T-cell (primary cell): ENCODE measurements around the gene ADAMTSL2. TPM values are rescaled to one million over a fixed set of nuclear protein-coding genes. Genes with fewer than 3 reads are reported as not detected.

Experiments
- ATAC-seq, 4 experiments: fragments of 200-7000 bp in 3 of 4; fragments of 150-1000 bp in 1 of 4; cut with Tn5 transposase; replicated peaks in 1 of 4; 1 replicate in 3 of 4; 2 replicates in 1 of 4; pipeline ENCODE4 v1.10.0; 2021; ENCODE audit warnings: moderate library complexity in 3 of 4, mild to moderate bottlenecking in 2 of 4, moderate number of reproducible peaks in 1 of 4
- CTCF ChIA-PET, 2 donors: fragments of 300-600 bp; sonication (Branson Sonifier 250); formaldehyde crosslinking; loops; one replicate each; lab custom pipeline; 2022; ENCODE audit warnings: antibody characterized with exemption in 2 of 2; lab: Charles Lee
- POLR2A ChIA-PET, 2 donors: fragments of 300-600 bp; sonication (Branson Sonifier 250); formaldehyde crosslinking; loops; one replicate each; lab custom pipeline; 2022; ENCODE audit warnings: antibody characterized with exemption in 2 of 2; lab: Charles Lee
- DNase-seq, 35 experiments: peaks; one replicate each; pipeline versions ENCODE4 v3.0.0 to v3.0.0-alpha.2; 2013 to 2023
- H3K27ac ChIP-seq: one replicate; pipeline ENCODE4 v1.5.1; 2013; ENCODE audit warnings: low read length
- H3K27me3 ChIP-seq, 2 experiments: replicated peaks in 1 of 2; 1 replicate in 1 of 2; 2 replicates in 1 of 2; pipeline versions ENCODE4 v1.6.1 to v1.7.0; 2013; ENCODE audit warnings: low read length in 1 of 2, mixed read lengths in 1 of 2; ENCODE audit not compliant: control insufficient read depth in 2 of 2, insufficient read depth in 2 of 2; ENCODE audit errors: extremely low read depth in 1 of 2
- H3K36me3 ChIP-seq, 2 donors: 1 replicate in 1 of 2; 2 replicates in 1 of 2; pipeline versions ENCODE4 v1.6.1 to v1.7.0; 2013; ENCODE audit warnings: low read length in 1 of 2; ENCODE audit not compliant: control insufficient read depth in 2 of 2, insufficient read depth in 1 of 2; ENCODE audit errors: extremely low read depth in 1 of 2
- H3K4me1 ChIP-seq, 2 experiments: 1 replicate in 1 of 2; 2 replicates in 1 of 2; pipeline versions ENCODE4 v1.6.1 to v1.7.0; 2013; ENCODE audit warnings: low read length in 2 of 2, mixed read lengths in 1 of 2; ENCODE audit not compliant: insufficient read depth in 2 of 2, control insufficient read depth in 1 of 2; ENCODE audit errors: extremely low read depth in 1 of 2
- H3K4me3 ChIP-seq, 2 donors: 1 replicate in 1 of 2; 2 replicates in 1 of 2; pipeline versions ENCODE4 v1.5.1 to v1.7.0; 2013; ENCODE audit warnings: mild to moderate bottlenecking in 2 of 2, low read length in 1 of 2, moderate library complexity in 1 of 2; ENCODE audit not compliant: control insufficient read depth in 1 of 2; ENCODE audit errors: extremely low read depth in 1 of 2
- H3K9me3 ChIP-seq: 2 replicates; pipeline ENCODE4 v1.7.0; 2013
- H3K27ac Mint-ChIP-seq, 2 donors: one replicate each; pipeline ENCODE4 v1.8.0; 2020 to 2021; ENCODE audit warnings: mild to moderate bottlenecking in 2 of 2, mixed read lengths in 2 of 2
- H3K27me3 Mint-ChIP-seq, 2 donors: one replicate each; pipeline ENCODE4 v1.8.0; 2021 to 2022; ENCODE audit warnings: mixed read lengths in 2 of 2
- H3K36me3 Mint-ChIP-seq: one replicate; pipeline ENCODE4 v1.8.0; 2021; ENCODE audit warnings: mixed read lengths
- H3K4me1 Mint-ChIP-seq, 3 donors: one replicate each; pipeline ENCODE4 v1.8.0; 2020 to 2022; ENCODE audit warnings: mixed read lengths in 3 of 3, mild to moderate bottlenecking in 1 of 3
- H3K4me3 Mint-ChIP-seq, 3 donors: one replicate each; pipeline ENCODE4 v1.8.0; 2020 to 2022; ENCODE audit warnings: mild to moderate bottlenecking in 3 of 3, mixed read lengths in 3 of 3, moderate library complexity in 3 of 3
- H3K9me3 Mint-ChIP-seq, 3 donors: one replicate each; pipeline ENCODE4 v1.8.0; 2020 to 2022; ENCODE audit warnings: mixed read lengths in 3 of 3
- WGBS: methylation state at CpG from one replicate; pipeline ENCODE4 v1.1.5; 2013; ENCODE audit warnings: missing lambda C conversion rate; ENCODE audit not compliant: insufficient coverage; 5-methylcytosine and 5-hydroxymethylcytosine counted together
- total RNA-seq, 35 experiments: library from RNA in 6 of 35; stranded (reverse) in 6 of 35; fragments of 120-200 nt in 1 of 35; gene quantifications; one replicate each; pipeline versions ENCODE4 v1.2.1 to v1.2.4 and lab custom pipeline; 2013 to 2026

ADAMTSL2 gene
- total RNA-seq, 5 donors from 2014 or later (not counting 1 experiment from before 2014, with no cell fraction given): 0.16 to 0.76 (median 0.53) TPM

- peaks cover under 1 to 6% (median 5%) of the 10 kb centered on the region in 3 donors for H3K4me1 Mint-ChIP-seq
- WGBS: 52% methylated on average over 13 of the region's 19 CpGs
- no peaks in the 10 kb centered on the region for H3K9me3 Mint-ChIP-seq
- Histone ChIP-seq H3K27ac (no peak overlapping the region), H3K27me3 (peaks cover 0 to 66% of the 10 kb centered on the region in 2 experiments), H3K36me3 (no peaks in the 10 kb centered on the region), H3K4me1 (peaks cover 5 to 14% of the 10 kb centered on the region in 2 experiments), H3K9me3 (no peaks in the 10 kb centered on the region), H3K4me3 (no peak overlapping the region)
- H3K36me3 Mint-ChIP-seq: no peaks in the 10 kb centered on the region
- ATAC-seq (no peak), DNase-seq (peak in 25 of 35 experiments; percentile 6 to 64 (median 21))
- H3K27me3 Mint-ChIP-seq: peaks cover 4 to 17% of the 10 kb centered on the region in 2 donors
- no peak overlapping the region for H3K4me3 Mint-ChIP-seq
- ChIA-PET CTCF (interaction anchor here in 1 of 2 donors (1.7 kb wide), 1 partner anchor 16 kb away, joined by 3 read pairs; no protein-coding TSS in a partner anchor), POLR2A (no interaction called here)
- no peak overlapping the region for H3K27ac Mint-ChIP-seq
These were observed 55.1 kb downstream of the ADAMTSL2 start for GRCh38 chr9:133589454-133590227.

GRCh38 chr9:133590231-133590855 is 55.8 kb downstream of the ADAMTSL2 start:
- Histone ChIP-seq H3K9me3 (no peaks in the 10 kb centered on the region), H3K27me3 (peaks cover 0 to 66% of the 10 kb centered on the region in 2 experiments), H3K4me1 (peaks cover 3 to 7% of the 10 kb centered on the region in 2 experiments), H3K4me3 (no peak overlapping the region), H3K36me3 (no peaks in the 10 kb centered on the region), H3K27ac (no peak overlapping the region)
- no peak overlapping the region for H3K4me3 Mint-ChIP-seq
- no peak for DNase-seq
- ChIA-PET POLR2A (no interaction called here), CTCF (interaction anchor here in 1 of 2 donors (0.6 to 1.7 kb wide), 2 partner anchors 15 to 426 kb away, joined by 3 read pairs; no protein-coding TSS in a partner anchor)
- no peaks in the 10 kb centered on the region for H3K36me3 Mint-ChIP-seq
- 81% methylated on average over 19 of the region's 20 CpGs for WGBS
- no peak overlapping the region for H3K27ac Mint-ChIP-seq
- H3K27me3 Mint-ChIP-seq: peaks cover 2 to 12% of the 10 kb centered on the region in 2 donors
- H3K4me1 Mint-ChIP-seq: peaks cover 0 to 3% (median 3%) of the 10 kb centered on the region in 3 donors
- ATAC-seq: no peak
- H3K9me3 Mint-ChIP-seq: no peaks in the 10 kb centered on the region

GRCh38 chr9:133591116-133591910 is 56.8 kb downstream of the ADAMTSL2 start:
- H3K36me3 Mint-ChIP-seq: no peaks in the 10 kb centered on the region
- no peaks in the 10 kb centered on the region for H3K9me3 Mint-ChIP-seq
- H3K4me3 ChIP-seq: no peak overlapping the region
- DNase-seq (no peak), ATAC-seq (no peak)
- H3K4me1 ChIP-seq: no peaks in the 10 kb centered on the region
- ChIA-PET POLR2A (no interaction called here), CTCF (no interaction called here)
- no peaks in the 10 kb centered on the region for H3K9me3 ChIP-seq
- peaks cover 0 to 65% of the 10 kb centered on the region in 2 experiments for H3K27me3 ChIP-seq
- no peak overlapping the region for H3K27ac Mint-ChIP-seq
- WGBS: 88% methylated on average over 14 of the region's 17 CpGs
- H3K27me3 Mint-ChIP-seq: peaks cover 4 to 7% of the 10 kb centered on the region in 2 donors
- H3K4me3 Mint-ChIP-seq: no peak overlapping the region
- H3K4me1 Mint-ChIP-seq: no peaks in the 10 kb centered on the region
- H3K27ac ChIP-seq: no peak overlapping the region
- no peaks in the 10 kb centered on the region for H3K36me3 ChIP-seq

GRCh38 chr9:133591985-133592384 is 57.5 kb downstream of the ADAMTSL2 start:
- Mint-ChIP-seq H3K27me3 (peaks cover 4 to 7% of the 10 kb centered on the region in 2 donors), H3K4me1 (no peaks in the 10 kb centered on the region), H3K36me3 (no peaks in the 10 kb centered on the region), H3K27ac (no peak overlapping the region), H3K9me3 (peaks cover 2% of the 10 kb centered on the region in 3 donors), H3K4me3 (no peak overlapping the region)
- DNase-seq (no peak), ATAC-seq (no peak)
- WGBS: 78% methylated on average over 10 of the region's 10 CpGs
- ChIA-PET POLR2A (no interaction called here), CTCF (no interaction called here)
- Histone ChIP-seq H3K4me3 (no peak overlapping the region), H3K27ac (no peak overlapping the region), H3K36me3 (no peaks in the 10 kb centered on the region), H3K9me3 (no peaks in the 10 kb centered on the region), H3K4me1 (no peaks in the 10 kb centered on the region), H3K27me3 (peaks cover 0 to 61% of the 10 kb centered on the region in 2 experiments)

DNA sequence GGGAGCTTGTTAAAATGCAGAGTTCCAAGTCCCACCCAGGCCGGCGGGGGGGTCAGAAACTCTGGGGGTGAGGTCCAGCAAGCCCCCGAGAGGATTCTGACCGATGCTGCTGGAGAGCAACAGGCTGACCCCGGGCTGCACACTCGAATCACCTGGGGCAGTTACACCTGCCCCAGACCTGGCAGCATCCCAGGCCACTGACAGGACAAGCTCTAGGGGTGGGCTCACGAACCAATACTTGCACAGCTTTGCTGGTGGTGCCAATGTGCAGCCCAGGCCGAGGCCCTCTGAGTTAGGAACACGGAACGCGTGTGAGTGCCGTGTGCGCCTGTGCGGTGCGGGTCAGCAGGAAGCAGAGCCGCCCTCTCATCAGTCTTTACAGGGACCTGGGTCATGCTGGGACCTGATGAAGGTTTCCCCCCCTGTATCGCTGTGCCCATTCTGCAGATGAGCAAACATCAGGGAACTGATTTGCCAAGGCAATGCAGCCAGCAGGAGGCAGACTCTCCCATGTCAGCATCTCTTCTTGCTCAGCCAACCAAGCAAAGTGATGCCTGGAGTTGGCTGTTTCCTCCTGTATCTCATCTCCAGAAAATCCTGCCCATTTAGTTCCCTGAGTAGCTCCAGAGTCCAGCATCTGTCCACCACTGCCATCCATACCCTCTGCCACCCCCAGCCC is 58.4 kb downstream of the ADAMTSL2 start:
- H3K27me3 ChIP-seq: peaks cover 0 to 55% of the 10 kb centered on the region in 2 experiments
- no peak overlapping the region for H3K27ac ChIP-seq
- Mint-ChIP-seq H3K4me1 (no peaks in the 10 kb centered on the region), H3K27ac (no peak overlapping the region), H3K36me3 (peaks cover 3% of the 10 kb centered on the region), H3K27me3 (peaks cover 4 to 7% of the 10 kb centered on the region in 2 donors), H3K4me3 (no peak overlapping the region), H3K9me3 (peaks cover 6 to 11% (median 8%) of the 10 kb centered on the region in 3 donors)
- ChIA-PET POLR2A (no interaction called here), CTCF (no interaction called here)
- H3K4me3 ChIP-seq: no peak overlapping the region
- DNase-seq: peak in 4 of 35 experiments; percentile 6 to 41 (median 11)
- 86% methylated on average over 16 of the region's 17 CpGs for WGBS
- no peaks in the 10 kb centered on the region for H3K4me1 ChIP-seq
- H3K36me3 ChIP-seq: no peaks in the 10 kb centered on the region
- no peaks in the 10 kb centered on the region for H3K9me3 ChIP-seq
- no peak for ATAC-seq
